Smooth muscle cell (in vitro differentiated cells): ENCODE results near the gene MPC2. TPM values are rescaled to one million over a fixed set of nuclear protein-coding genes. Genes with fewer than 3 reads are reported as not detected.
"Not testable (repeated sequence)": the region's sequence is repeated elsewhere in the genome, so short reads cannot be mapped to it uniquely, and the experiment has no call there.

Source experiments
- DNase-seq: peaks from one replicate; lab custom pipeline; 2025; ENCODE audit not compliant: unreplicated experiment; lab: John Stamatoyannopoulos, UW
- H2AFZ ChIP-seq: fragments of 200-600 bp; sonication (generic); 2 replicates; pipeline ENCODE4 v1.6.0; 2016; ENCODE audit warnings: antibody characterized with exemption, low read depth, mild to moderate bottlenecking
- H3F3A ChIP-seq: fragments of 200-600 bp; sonication (generic); 2 replicates; pipeline ENCODE4 v1.6.0; 2017; ENCODE audit warnings: antibody characterized with exemption, low read depth
- H3K27ac ChIP-seq: fragments of 200-600 bp; sonication (generic); 2 replicates; pipeline ENCODE4 v1.5.1; 2016; ENCODE audit warnings: low read depth, mild to moderate bottlenecking
- H3K27me3 ChIP-seq: fragments of 200-600 bp; sonication (generic); 2 replicates; pipeline ENCODE4 v1.6.1; 2016; ENCODE audit warnings: low read depth, mild to moderate bottlenecking
- H3K36me3 ChIP-seq: fragments of 200-600 bp; sonication (generic); 2 replicates; pipeline ENCODE4 v1.5.1; 2016; ENCODE audit warnings: low read depth
- H3K4me1 ChIP-seq: fragments of 200-600 bp; sonication (generic); 2 replicates; pipeline ENCODE4 v1.5.1; 2016; ENCODE audit warnings: low read depth
- H3K4me2 ChIP-seq: fragments of 200-600 bp; sonication (generic); 2 replicates; pipeline ENCODE4 v1.6.0; 2016; ENCODE audit warnings: mild to moderate bottlenecking
- H3K4me3 ChIP-seq: fragments of 200-600 bp; sonication (generic); 2 replicates; pipeline ENCODE4 v1.5.1; 2016; ENCODE audit warnings: mild to moderate bottlenecking
- H3K79me2 ChIP-seq: fragments of 200-600 bp; sonication (generic); 2 replicates; pipeline ENCODE4 v1.6.0; 2016; ENCODE audit warnings: low read depth, mild to moderate bottlenecking
- H3K9ac ChIP-seq: fragments of 200-600 bp; sonication (generic); 2 replicates; pipeline ENCODE4 v1.6.0; 2016; ENCODE audit warnings: low read depth
- H3K9me3 ChIP-seq: fragments of 200-600 bp; sonication (generic); replicated peaks from 2 replicates; pipeline ENCODE4 v1.5.1; 2016; ENCODE audit warnings: low read depth
- H4K20me1 ChIP-seq: fragments of 200-600 bp; sonication (generic); 2 replicates; pipeline ENCODE4 v1.6.0; 2016; ENCODE audit warnings: low read depth
- CTCF ChIP-seq: fragments of 200-600 bp; sonication (generic); IDR thresholded peaks from 2 replicates; pipeline ENCODE4 v1.5.1; 2017; ENCODE audit warnings: borderline replicate concordance, mild to moderate bottlenecking, antibody characterized with exemption; ENCODE audit not compliant: insufficient read depth, poor library complexity, severe bottlenecking
- WGBS: methylation state at CpG from one replicate; pipeline ENCODE4 v1.1.7; 2016; ENCODE audit warnings: low lambda C conversion rate; 5-methylcytosine and 5-hydroxymethylcytosine counted together
- polyA plus RNA-seq: library from polyadenylated mRNA; unstranded; fragments of >200 nt; fragmentation: Nextera tagmentation; extraction: Ambion mirVana; gene quantifications from 2 replicates; pipeline ENCODE4 v1.2.1, GENCODE V29; 2016
- total RNA-seq: library from RNA; depleted of rRNA; stranded (reverse); fragments of >200 nt; gene quantifications from 2 replicates; pipeline ENCODE4 v1.2.3, GENCODE V29; 2014

MPC2 gene
- total and polyA plus RNA-seq, 2 experiments from 2014 or later: 58.2 to 69.9 TPM

DNA sequence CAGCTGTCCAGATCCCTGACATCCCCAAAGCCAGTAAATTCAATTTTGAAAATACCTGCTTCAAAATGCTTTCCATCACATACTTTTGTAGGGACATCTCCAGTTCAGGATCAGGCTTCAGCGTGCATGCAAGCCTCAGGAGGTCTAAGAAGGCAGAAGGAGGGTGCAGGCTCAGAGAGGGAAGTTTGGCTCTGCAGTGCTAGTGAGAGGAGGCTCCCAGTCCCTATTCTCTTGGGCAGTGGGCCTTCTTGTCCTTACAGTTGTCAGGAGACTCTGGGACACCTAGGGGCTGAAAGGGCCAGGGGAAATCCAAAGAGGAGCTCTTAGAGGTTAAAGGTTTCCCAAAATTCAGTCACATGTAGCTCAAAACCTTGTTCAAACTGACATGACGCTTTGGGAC, 43.1 kb downstream of the MPC2 start:
- no peak overlapping the region for H3K4me2 ChIP-seq
- no peak for TF ChIP-seq CTCF
- no peaks in the 10 kb centered on the region for H3K9me3 ChIP-seq
- WGBS: 69% methylated on average over 2 of the region's 2 CpGs
- H3K79me2 ChIP-seq: no peaks in the 10 kb centered on the region
- H3K27me3 ChIP-seq: no peaks in the 10 kb centered on the region
- H3F3A ChIP-seq: no peaks in the 10 kb centered on the region
- DNase-seq: no peak
- H3K36me3 ChIP-seq: no peaks in the 10 kb centered on the region
- H4K20me1 ChIP-seq: no peaks in the 10 kb centered on the region
- H2AFZ ChIP-seq: no peak overlapping the region
- no peak overlapping the region for H3K9ac ChIP-seq
- no peak overlapping the region for H3K4me3 ChIP-seq
- H3K27ac ChIP-seq: no peak overlapping the region
- H3K4me1 ChIP-seq: no peaks in the 10 kb centered on the region

GRCh38 chr1:167890400-167890799, 46.5 kb downstream of the MPC2 start:
- H4K20me1 ChIP-seq: no peaks in the 10 kb centered on the region
- H3K36me3 ChIP-seq: no peaks in the 10 kb centered on the region
- H3K4me3 ChIP-seq: no peak overlapping the region
- no peak overlapping the region for H2AFZ ChIP-seq
- H3K9me3 ChIP-seq: no peaks in the 10 kb centered on the region
- H3F3A ChIP-seq: no peaks in the 10 kb centered on the region
- no peak for DNase-seq
- H3K4me2 ChIP-seq: no peak overlapping the region
- H3K9ac ChIP-seq: no peak overlapping the region
- H3K27ac ChIP-seq: no peak overlapping the region
- H3K79me2 ChIP-seq: no peaks in the 10 kb centered on the region
- no peaks in the 10 kb centered on the region for H3K27me3 ChIP-seq
- H3K4me1 ChIP-seq: no peaks in the 10 kb centered on the region
- no peak for TF ChIP-seq CTCF

- not testable (repeated sequence) for H3K9ac ChIP-seq, H3K4me3 ChIP-seq, DNase-seq, H3K79me2 ChIP-seq, H3K9me3 ChIP-seq, H3K4me1 ChIP-seq, H3K36me3 ChIP-seq, H2AFZ ChIP-seq, H3K27ac ChIP-seq, H4K20me1 ChIP-seq, H3K4me2 ChIP-seq, H3K27me3 ChIP-seq, H3F3A ChIP-seq
- 93% methylated on average over 2 of the region's 2 CpGs for WGBS
Measured at GRCh38 chr1:167887187-167887586, 49.7 kb downstream of the MPC2 start.

DNA sequence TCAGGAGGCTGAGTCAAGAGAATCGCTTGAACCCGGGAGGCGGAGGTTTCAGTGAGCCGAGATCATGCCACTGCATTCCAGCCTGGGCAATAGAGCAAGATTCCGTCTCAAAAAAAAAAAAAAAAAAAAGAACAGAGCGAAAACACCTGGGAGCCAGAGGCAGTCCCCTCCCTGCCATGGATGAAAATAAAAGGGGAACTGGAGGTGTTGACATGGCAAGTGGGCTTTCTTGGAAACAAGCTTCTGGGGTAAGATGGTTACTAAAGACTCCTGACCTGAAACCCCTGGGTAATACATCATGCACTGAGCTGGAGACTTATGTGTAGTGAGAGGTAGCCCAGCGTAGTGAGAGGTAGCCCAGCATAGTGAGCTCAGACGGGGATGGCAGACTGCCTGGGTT, 54.5 kb downstream of the MPC2 start:
- 83% methylated on average over 7 of the region's 8 CpGs for WGBS
- no peaks in the 10 kb centered on the region for H3K27me3 ChIP-seq
- H3K27ac ChIP-seq: no peak overlapping the region

More for the DNA sequence above, 54.5 kb downstream of the MPC2 start:
- Histone ChIP-seq H3F3A (peaks cover 4% of the 10 kb centered on the region), H3K4me3 (no peak overlapping the region), H3K4me2 (no peak overlapping the region), H3K4me1 (no peaks in the 10 kb centered on the region), H3K36me3 (no peaks in the 10 kb centered on the region), H3K9ac (no peak overlapping the region), H2AFZ (no peak overlapping the region), H3K9me3 (no peaks in the 10 kb centered on the region), H4K20me1 (no peaks in the 10 kb centered on the region), H3K79me2 (no peaks in the 10 kb centered on the region)
- TF ChIP-seq CTCF: no peak
- DNase-seq: no peak
